Caco-2 (cell line): ENCODE measurements around the gene TAGAP. TPM values are rescaled to one million over a fixed set of nuclear protein-coding genes. Genes with fewer than 3 reads are reported as not detected.

Source experiments
- BruUV-seq: library from RNA; stranded (reverse); fragments of 400-500 nt; replicated peaks from 2 replicates; lab custom pipeline; 2021; lab: Mats Ljungman, UMichigan
- CTCF ChIA-PET: fragments of 300-600 bp; sonication (Branson Sonifier 250); formaldehyde crosslinking; loops from one replicate; lab custom pipeline; 2022; ENCODE audit warnings: antibody characterized with exemption; lab: Charles Lee
- POLR2A ChIA-PET: fragments of 300-600 bp; sonication (Branson Sonifier 250); formaldehyde crosslinking; loops from one replicate; lab custom pipeline; 2022; ENCODE audit warnings: antibody characterized with exemption; lab: Charles Lee
- DNase-seq, 2 experiments: peaks; one replicate each; pipeline versions ENCODE4 v3.0.0 to v3.0.0-alpha.2; 2020 to 2022
- H3K27me3 ChIP-seq: replicated peaks from 2 replicates; pipeline ENCODE4 v1.6.0; 2011; ENCODE audit warnings: low read length; ENCODE audit not compliant: control insufficient read depth, insufficient read depth
- H3K36me3 ChIP-seq: 2 replicates; pipeline ENCODE4 v1.5.1; 2011; ENCODE audit warnings: low read length; ENCODE audit not compliant: control insufficient read depth, insufficient read depth
- H3K4me1 ChIP-seq: fragments of 250-450 bp; sonication (Bioruptor Pico); 2 replicates; pipeline ENCODE4 v1.5.1; 2020; ENCODE audit warnings: mild to moderate bottlenecking
- H3K4me3 ChIP-seq: 2 replicates; pipeline ENCODE4 v1.5.1; 2011; ENCODE audit warnings: low read depth, mild to moderate bottlenecking, control low read depth, low read length
- H3K9me3 ChIP-seq: fragments of 250-450 bp; sonication (Bioruptor Pico); 2 replicates; pipeline ENCODE4 v1.5.1; 2020; ENCODE audit warnings: mild to moderate bottlenecking, moderate library complexity
- H3K27ac Mint-ChIP-seq: one replicate; pipeline ENCODE4 v1.8.0; 2022; ENCODE audit warnings: mixed read lengths; ENCODE audit not compliant: unreplicated experiment
- H3K27me3 Mint-ChIP-seq: one replicate; pipeline ENCODE4 v1.8.0; 2022; ENCODE audit warnings: mixed read lengths; ENCODE audit not compliant: insufficient read depth, unreplicated experiment
- H3K36me3 Mint-ChIP-seq: one replicate; pipeline ENCODE4 v1.8.0; 2022; ENCODE audit warnings: mild to moderate bottlenecking, mixed read lengths; ENCODE audit not compliant: insufficient read depth, unreplicated experiment
- H3K4me1 Mint-ChIP-seq: one replicate; pipeline ENCODE4 v1.8.0; 2022; ENCODE audit warnings: low read depth, mixed read lengths; ENCODE audit not compliant: unreplicated experiment
- H3K4me3 Mint-ChIP-seq: one replicate; pipeline ENCODE4 v1.8.0; 2022; ENCODE audit warnings: mild to moderate bottlenecking, moderate library complexity, mixed read lengths; ENCODE audit not compliant: unreplicated experiment
- H3K9me3 Mint-ChIP-seq: one replicate; pipeline ENCODE4 v1.8.0; 2022; ENCODE audit warnings: mixed read lengths; ENCODE audit not compliant: unreplicated experiment
- CTCF ChIP-seq, 2 experiments: fragments of 200-600 bp in 1 of 2; IDR thresholded peaks; 1 replicate in 1 of 2; 2 replicates in 1 of 2; pipeline versions ENCODE4 v1.5.1 to v1.8.0; 2011 to 2022; ENCODE audit warnings: antibody characterized with exemption in 1 of 2, control low read depth in 1 of 2, inconsistent platforms in 1 of 2, low read depth in 1 of 2, low read length in 1 of 2, mild to moderate bottlenecking in 1 of 2, moderate library complexity in 1 of 2; ENCODE audit not compliant: insufficient read depth in 1 of 2, severe bottlenecking in 1 of 2, unreplicated experiment in 1 of 2
- intact Hi-C: fragments of 100-400 bp; cut with micrococcal nuclease; formaldehyde crosslinking; loops from one replicate; pipeline ENCODE4 v1.10.0; 2022; ENCODE audit not compliant: unreplicated experiment
- total RNA-seq: library from RNA; stranded (reverse); gene quantifications from 2 replicates; pipeline ENCODE4 v1.2.3, GENCODE V29; 2022

TAGAP gene
- total RNA-seq, 1 experiment from 2014 or later = not detected

GRCh38 chr6:159004592-159004991 is 40.2 kb downstream of the TAGAP start:
- Mint-ChIP-seq H3K27ac (no peak overlapping the region), H3K4me1 (peaks cover 6% of the 10 kb centered on the region), H3K27me3 (no peaks in the 10 kb centered on the region), H3K36me3 (no peaks in the 10 kb centered on the region), H3K4me3 (no peak overlapping the region), H3K9me3 (no peaks in the 10 kb centered on the region)
- no peak for DNase-seq
- peaks cover 5% of the 10 kb centered on the region; the same call in 1 of the 2 replicates for H3K4me1 ChIP-seq
- H3K9me3 ChIP-seq = no peaks in the 10 kb centered on the region
- intact Hi-C loops = no loop called here
- H3K36me3 ChIP-seq = no peaks in the 10 kb centered on the region
- no peak for TF ChIP-seq CTCF (IDR thresholded peaks at IDR 0.05; ENCODE audit: insufficient read depth in 1 of 2, low read depth in 1 of 2, low read length in 1 of 2, severe bottlenecking in 1 of 2, unreplicated experiment in 1 of 2)
- H3K4me3 ChIP-seq = no peak overlapping the region
- BruUV-seq = no TSS peak
- POLR2A ChIA-PET = no interaction called here
- no peaks in the 10 kb centered on the region for H3K27me3 ChIP-seq
- CTCF ChIA-PET = no interaction called here

GRCh38 chr6:159002432-159003155 is 42.2 kb downstream of the TAGAP start:
- H3K4me1 Mint-ChIP-seq = peaks cover 6% of the 10 kb centered on the region

More at GRCh38 chr6:159002432-159003155, 42.2 kb downstream of the TAGAP start:
- Mint-ChIP-seq H3K9me3 (no peaks in the 10 kb centered on the region), H3K27me3 (no peaks in the 10 kb centered on the region), H3K4me3 (no peak overlapping the region), H3K36me3 (peaks cover 6% of the 10 kb centered on the region), H3K27ac (no peak overlapping the region)
- intact Hi-C loops = no loop called here
- Histone ChIP-seq H3K27me3 (no peaks in the 10 kb centered on the region), H3K36me3 (no peaks in the 10 kb centered on the region), H3K4me1 (peaks cover 5% of the 10 kb centered on the region; the same call in 1 of the 2 replicates), H3K9me3 (no peaks in the 10 kb centered on the region), H3K4me3 (no peak overlapping the region)
- no TSS peak for BruUV-seq
- ChIA-PET CTCF (no interaction called here), POLR2A (no interaction called here)
- no peak for TF ChIP-seq CTCF (IDR thresholded peaks at IDR 0.05; ENCODE audit: insufficient read depth in 1 of 2, low read depth in 1 of 2, low read length in 1 of 2, severe bottlenecking in 1 of 2, unreplicated experiment in 1 of 2)
- no peak for DNase-seq
